ENCODE results near the gene MED13.
A peak's percentile ranks its signal among the peaks of the same experiment; 100 is the strongest.

Gene MED13

DNA sequence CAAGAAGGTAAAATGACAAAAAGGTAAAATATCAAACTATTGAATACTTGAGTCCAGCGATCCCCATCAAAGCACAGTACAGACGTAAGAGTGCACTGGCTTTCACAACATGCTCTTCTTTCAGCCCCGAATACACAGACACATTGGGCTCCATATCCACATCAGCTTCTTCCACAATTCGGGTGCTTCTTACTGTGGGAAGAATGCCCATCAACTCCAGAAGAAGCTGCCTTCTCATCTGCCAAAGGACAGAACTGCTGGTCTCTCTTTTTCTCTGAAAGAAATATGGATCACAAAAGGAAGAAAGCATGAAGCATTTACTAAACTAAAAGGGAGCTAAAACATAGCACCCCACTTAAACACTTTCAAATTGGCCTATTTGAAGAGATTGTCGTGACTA, 157.7 kb downstream of the MED13 start:
- Histone ChIP-seq H3K4ac (ENCODE audit: low read length) (no peak overlapping the region), H3K9me3 (replicated peaks in 1 of 2; ENCODE audit: control insufficient read depth in 2 of 2, insufficient read depth in 1 of 2, low read depth in 1 of 2, low read length in 2 of 2) (no peaks in the 10 kb centered on the region), H3K9ac (ENCODE audit: low read depth, low read length, poor library complexity) (no peak overlapping the region), H3K4me1 (ENCODE audit: control insufficient read depth in 2 of 2, insufficient read depth in 1 of 2, low read depth in 1 of 2, low read length in 2 of 2) (no peaks in the 10 kb centered on the region), H3K4me3 (ENCODE audit: low read length in 2 of 2) (no peak overlapping the region), H2BK12ac (ENCODE audit: low read length) (no peak overlapping the region), H2BK15ac (ENCODE audit: low read length) (no peak overlapping the region), H3K36me3 (replicated peaks in 1 of 2; ENCODE audit: control insufficient read depth in 2 of 2, insufficient read depth in 2 of 2, low read length in 2 of 2) (peaks cover 11 to 94% of the 10 kb centered on the region in 2 donors), H4K91ac (ENCODE audit: low read depth, low read length, poor library complexity) (no peak overlapping the region), H3K27me3 (ENCODE audit: control insufficient read depth in 3 of 3, insufficient read depth in 3 of 3, low read depth in 1 of 3, low read length in 3 of 3) (no peaks in the 10 kb centered on the region), H4K8ac (ENCODE audit: low read depth, low read length) (no peak overlapping the region), H2BK120ac (ENCODE audit: low read depth, low read length) (no peak overlapping the region), H3K27ac (replicated peaks; ENCODE audit: low read length) (no peak overlapping the region), H2AK5ac (ENCODE audit: low read depth, low read length) (no peak overlapping the region), H3K18ac (ENCODE audit: low read length) (no peak overlapping the region), H2AFZ (ENCODE audit: low read length) (no peak overlapping the region), H3K4me2 (ENCODE audit: insufficient read depth, low read length, poor library complexity, severe bottlenecking) (no peak overlapping the region), H2BK5ac (ENCODE audit: low read length) (no peak overlapping the region), H3K79me1 (ENCODE audit: low read depth, low read length) (no peaks in the 10 kb centered on the region), H3K23ac (ENCODE audit: low read depth, low read length, poor library complexity) (no peak overlapping the region), H3K14ac (ENCODE audit: low read length) (no peak overlapping the region)
- no peak for DNase-seq (ENCODE audit: low spot score)
- WGBS, 2 donors (ENCODE audit: extremely low coverage in 2 of 2, insufficient read length in 2 of 2, insufficient replicate concordance in 1 of 2) = no CpG with 5 or more reads among the region's 5 CpGs

- Histone ChIP-seq H2BK5ac (ENCODE audit: low read length) (no peak overlapping the region), H2AK5ac (ENCODE audit: low read depth, low read length) (no peak overlapping the region), H3K18ac (ENCODE audit: low read length) (no peak overlapping the region), H3K27me3 (ENCODE audit: control insufficient read depth in 3 of 3, insufficient read depth in 3 of 3, low read depth in 1 of 3, low read length in 3 of 3) (no peaks in the 10 kb centered on the region), H3K27ac (replicated peaks; ENCODE audit: low read length) (no peak overlapping the region), H3K4me3 (ENCODE audit: low read length in 2 of 2) (no peak overlapping the region), H3K9me3 (replicated peaks in 1 of 2; ENCODE audit: control insufficient read depth in 2 of 2, insufficient read depth in 1 of 2, low read depth in 1 of 2, low read length in 2 of 2) (no peaks in the 10 kb centered on the region), H4K8ac (ENCODE audit: low read depth, low read length) (peak overlapping the region; percentile 43), H3K79me1 (ENCODE audit: low read depth, low read length) (no peaks in the 10 kb centered on the region), H2AFZ (ENCODE audit: low read length) (no peak overlapping the region), H3K9ac (ENCODE audit: low read depth, low read length, poor library complexity) (no peak overlapping the region), H2BK15ac (ENCODE audit: low read length) (no peak overlapping the region), H3K23ac (ENCODE audit: low read depth, low read length, poor library complexity) (no peak overlapping the region), H3K4me2 (ENCODE audit: insufficient read depth, low read length, poor library complexity, severe bottlenecking) (no peak overlapping the region), H3K36me3 (replicated peaks in 1 of 2; ENCODE audit: control insufficient read depth in 2 of 2, insufficient read depth in 2 of 2, low read length in 2 of 2) (peaks cover 6 to 92% of the 10 kb centered on the region in 2 donors), H3K4me1 (ENCODE audit: control insufficient read depth in 2 of 2, insufficient read depth in 1 of 2, low read depth in 1 of 2, low read length in 2 of 2) (no peaks in the 10 kb centered on the region), H3K4ac (ENCODE audit: low read length) (no peak overlapping the region), H2BK12ac (ENCODE audit: low read length) (no peak overlapping the region), H2BK120ac (ENCODE audit: low read depth, low read length) (no peak overlapping the region), H4K91ac (ENCODE audit: low read depth, low read length, poor library complexity) (no peak overlapping the region), H3K14ac (ENCODE audit: low read length) (no peak overlapping the region)
- no peak for DNase-seq (ENCODE audit: low spot score)
- no CpG with 5 or more reads among the region's 5 CpGs for WGBS, 2 donors (ENCODE audit: extremely low coverage in 2 of 2, insufficient read length in 2 of 2, insufficient replicate concordance in 1 of 2)
Measured at GRCh38 chr17:61904094-61904710, 160.9 kb downstream of the MED13 start.

- WGBS, 2 donors (ENCODE audit: extremely low coverage in 2 of 2, insufficient read length in 2 of 2, insufficient replicate concordance in 1 of 2) = no CpG with 5 or more reads among the region's 3 CpGs
Measured at GRCh38 chr17:61903251-61903650, 161.8 kb downstream of the MED13 start.

GRCh38 chr17:61897548-61898180, 167.4 kb downstream of the MED13 start:
- H3K4me3 ChIP-seq (ENCODE audit: low read length in 2 of 2) = no peak overlapping the region
- H2AFZ ChIP-seq (ENCODE audit: low read length) = no peak overlapping the region
- no peak overlapping the region for H4K91ac ChIP-seq (ENCODE audit: low read depth, low read length, poor library complexity)
- H4K8ac ChIP-seq (ENCODE audit: low read depth, low read length) = no peak overlapping the region
- H3K23ac ChIP-seq (ENCODE audit: low read depth, low read length, poor library complexity) = no peak overlapping the region
- H3K9ac ChIP-seq (ENCODE audit: low read depth, low read length, poor library complexity) = no peak overlapping the region
- 100% methylated on average over 1 of the region's 2 CpGs; no CpG with 5 or more reads in 1 of the 2 donors for WGBS, 2 donors (ENCODE audit: extremely low coverage in 2 of 2, insufficient read length in 2 of 2, insufficient replicate concordance in 1 of 2)
- H3K36me3 ChIP-seq (replicated peaks in 1 of 2; ENCODE audit: control insufficient read depth in 2 of 2, insufficient read depth in 2 of 2, low read length in 2 of 2) = peaks cover 0 to 94% of the 10 kb centered on the region in 2 donors
- H3K4me2 ChIP-seq (ENCODE audit: insufficient read depth, low read length, poor library complexity, severe bottlenecking) = no peak overlapping the region
- no peak overlapping the region for H2AK5ac ChIP-seq (ENCODE audit: low read depth, low read length)
- no peak overlapping the region for H2BK5ac ChIP-seq (ENCODE audit: low read length)
- H3K4me1 ChIP-seq (ENCODE audit: control insufficient read depth in 2 of 2, insufficient read depth in 1 of 2, low read depth in 1 of 2, low read length in 2 of 2) = no peaks in the 10 kb centered on the region
- no peak overlapping the region for H3K18ac ChIP-seq (ENCODE audit: low read length)
- H2BK15ac ChIP-seq (ENCODE audit: low read length) = no peak overlapping the region
- no peak overlapping the region for H3K27ac ChIP-seq (replicated peaks; ENCODE audit: low read length)
- H3K79me1 ChIP-seq (ENCODE audit: low read depth, low read length) = no peaks in the 10 kb centered on the region
- H2BK12ac ChIP-seq (ENCODE audit: low read length) = no peak overlapping the region
- no peak overlapping the region for H3K14ac ChIP-seq (ENCODE audit: low read length)
- H2BK120ac ChIP-seq (ENCODE audit: low read depth, low read length) = no peak overlapping the region
- no peaks in the 10 kb centered on the region for H3K27me3 ChIP-seq (ENCODE audit: control insufficient read depth in 3 of 3, insufficient read depth in 3 of 3, low read depth in 1 of 3, low read length in 3 of 3)
- H3K9me3 ChIP-seq (replicated peaks in 1 of 2; ENCODE audit: control insufficient read depth in 2 of 2, insufficient read depth in 1 of 2, low read depth in 1 of 2, low read length in 2 of 2) = no peaks in the 10 kb centered on the region
- no peak for DNase-seq (ENCODE audit: low spot score)
- H3K4ac ChIP-seq (ENCODE audit: low read length) = no peak overlapping the region

More at GRCh38 chr17:61903251-61903650, 161.8 kb downstream of the MED13 start:
- Histone ChIP-seq H2BK15ac (ENCODE audit: low read length) (no peak overlapping the region), H2AK5ac (ENCODE audit: low read depth, low read length) (no peak overlapping the region), H2BK120ac (ENCODE audit: low read depth, low read length) (no peak overlapping the region), H3K4me1 (ENCODE audit: control insufficient read depth in 2 of 2, insufficient read depth in 1 of 2, low read depth in 1 of 2, low read length in 2 of 2) (no peaks in the 10 kb centered on the region), H3K23ac (ENCODE audit: low read depth, low read length, poor library complexity) (no peak overlapping the region), H2AFZ (ENCODE audit: low read length) (no peak overlapping the region), H3K27me3 (ENCODE audit: control insufficient read depth in 3 of 3, insufficient read depth in 3 of 3, low read depth in 1 of 3, low read length in 3 of 3) (no peaks in the 10 kb centered on the region), H3K27ac (replicated peaks; ENCODE audit: low read length) (no peak overlapping the region), H3K79me1 (ENCODE audit: low read depth, low read length) (no peaks in the 10 kb centered on the region), H4K91ac (ENCODE audit: low read depth, low read length, poor library complexity) (no peak overlapping the region), H3K4me3 (ENCODE audit: low read length in 2 of 2) (no peak overlapping the region), H2BK12ac (ENCODE audit: low read length) (no peak overlapping the region), H4K8ac (ENCODE audit: low read depth, low read length) (no peak overlapping the region), H3K36me3 (replicated peaks in 1 of 2; ENCODE audit: control insufficient read depth in 2 of 2, insufficient read depth in 2 of 2, low read length in 2 of 2) (peaks cover 6 to 93% of the 10 kb centered on the region in 2 donors), H3K9ac (ENCODE audit: low read depth, low read length, poor library complexity) (no peak overlapping the region), H3K9me3 (replicated peaks in 1 of 2; ENCODE audit: control insufficient read depth in 2 of 2, insufficient read depth in 1 of 2, low read depth in 1 of 2, low read length in 2 of 2) (no peaks in the 10 kb centered on the region), H3K4ac (ENCODE audit: low read length) (no peak overlapping the region), H2BK5ac (ENCODE audit: low read length) (no peak overlapping the region), H3K4me2 (ENCODE audit: insufficient read depth, low read length, poor library complexity, severe bottlenecking) (no peak overlapping the region), H3K14ac (ENCODE audit: low read length) (no peak overlapping the region), H3K18ac (ENCODE audit: low read length) (no peak overlapping the region)
- DNase-seq (ENCODE audit: low spot score) = no peak
